ENCODE results near the gene DNAI2.

The DNAI2 gene

DNA sequence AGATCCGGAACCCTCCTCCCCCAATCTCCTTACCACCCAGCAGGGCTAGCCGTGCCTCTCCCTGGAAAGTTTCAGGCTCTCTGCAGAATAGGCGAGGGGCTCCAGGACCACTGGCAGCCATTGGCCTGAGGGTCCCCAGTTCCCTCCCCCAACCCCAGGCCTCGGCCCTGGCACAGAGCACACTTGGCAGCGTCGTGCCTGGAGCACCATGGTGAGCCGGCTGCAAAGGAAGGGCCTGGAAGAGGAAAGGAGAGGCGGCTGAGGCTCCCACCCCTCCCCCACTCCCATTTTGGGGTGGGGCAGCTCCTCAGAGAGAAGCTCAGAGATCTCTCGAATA, 88.0 kb downstream of the DNAI2 start:
- Histone ChIP-seq H3K4me1 (ENCODE audit: low read depth, poor library complexity, severe bottlenecking) (no peaks in the 10 kb centered on the region), H3K27me3 (ENCODE audit: insufficient read depth, low read depth) (peaks cover 45% of the 10 kb centered on the region), H3K36me3 (ENCODE audit: insufficient read depth) (no peaks in the 10 kb centered on the region), H2AFZ (ENCODE audit: low read depth) (no peak overlapping the region), H3K4me3 (IDR thresholded peaks at IDR 0.05; ENCODE audit: insufficient read depth, low read depth, low read length) (no peak overlapping the region), H3K27ac (no peak overlapping the region), H3K79me2 (ENCODE audit: insufficient read depth, low read depth) (no peaks in the 10 kb centered on the region), H3K4me2 (no peak overlapping the region), H4K20me1 (ENCODE audit: insufficient read depth) (no peaks in the 10 kb centered on the region), H3K9ac (no peak overlapping the region)
- TF ChIP-seq, protein P1, sequence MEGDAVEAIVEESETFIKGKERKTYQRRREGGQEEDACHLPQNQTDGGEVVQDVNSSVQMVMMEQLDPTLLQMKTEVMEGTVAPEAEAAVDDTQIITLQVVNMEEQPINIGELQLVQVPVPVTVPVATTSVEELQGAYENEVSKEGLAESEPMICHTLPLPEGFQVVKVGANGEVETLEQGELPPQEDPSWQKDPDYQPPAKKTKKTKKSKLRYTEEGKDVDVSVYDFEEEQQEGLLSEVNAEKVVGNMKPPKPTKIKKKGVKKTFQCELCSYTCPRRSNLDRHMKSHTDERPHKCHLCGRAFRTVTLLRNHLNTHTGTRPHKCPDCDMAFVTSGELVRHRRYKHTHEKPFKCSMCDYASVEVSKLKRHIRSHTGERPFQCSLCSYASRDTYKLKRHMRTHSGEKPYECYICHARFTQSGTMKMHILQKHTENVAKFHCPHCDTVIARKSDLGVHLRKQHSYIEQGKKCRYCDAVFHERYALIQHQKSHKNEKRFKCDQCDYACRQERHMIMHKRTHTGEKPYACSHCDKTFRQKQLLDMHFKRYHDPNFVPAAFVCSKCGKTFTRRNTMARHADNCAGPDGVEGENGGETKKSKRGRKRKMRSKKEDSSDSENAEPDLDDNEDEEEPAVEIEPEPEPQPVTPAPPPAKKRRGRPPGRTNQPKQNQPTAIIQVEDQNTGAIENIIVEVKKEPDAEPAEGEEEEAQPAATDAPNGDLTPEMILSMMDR (conservative IDR thresholded peaks at IDR 0.05; ENCODE audit: low read depth, low read length) = no peak

DNA sequence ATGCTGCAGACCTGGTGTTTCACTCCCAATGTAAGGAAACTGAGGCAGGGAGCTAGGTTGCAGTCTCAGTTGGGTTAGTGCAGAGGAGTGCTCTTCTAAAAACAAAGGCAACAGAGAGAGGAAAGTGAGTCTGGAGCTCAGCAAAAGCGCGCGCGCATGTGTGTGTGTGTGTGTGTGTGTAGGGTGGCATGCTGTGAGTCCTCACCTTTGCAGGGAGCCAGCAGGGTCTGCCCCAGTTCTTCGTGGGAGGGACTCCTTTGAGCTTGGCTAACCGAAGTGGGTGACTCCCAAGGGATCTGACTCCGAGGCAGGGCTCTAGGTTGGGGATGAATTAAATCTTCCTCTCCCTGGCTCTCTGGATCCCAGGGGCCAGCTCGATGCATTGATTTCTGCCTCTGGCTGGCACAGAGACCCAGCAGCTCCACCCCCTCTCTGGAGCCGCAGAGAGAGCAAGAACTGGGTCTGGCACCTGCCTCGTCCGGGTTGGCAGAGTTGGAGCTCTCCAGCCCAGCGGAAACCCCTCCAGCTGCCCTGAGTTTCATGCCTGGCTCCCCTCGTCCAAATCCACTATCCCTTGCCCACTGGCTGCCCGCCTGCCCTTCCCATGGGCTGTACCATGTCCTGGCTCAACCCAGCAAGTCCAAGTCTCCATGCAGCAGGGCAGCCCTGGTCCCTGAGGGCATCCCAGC, 88.9 kb downstream of the DNAI2 start:
- TF ChIP-seq, protein P1 (conservative IDR thresholded peaks at IDR 0.05; ENCODE audit: low read depth, low read length) = no peak
- H3K27ac ChIP-seq = no peak overlapping the region
- no peaks in the 10 kb centered on the region for H3K79me2 ChIP-seq (ENCODE audit: insufficient read depth, low read depth)
- H3K4me2 ChIP-seq = no peak overlapping the region
- no peak overlapping the region for H2AFZ ChIP-seq (ENCODE audit: low read depth)
- no peak overlapping the region for H3K9ac ChIP-seq
- no peaks in the 10 kb centered on the region for H3K36me3 ChIP-seq (ENCODE audit: insufficient read depth)
- no peaks in the 10 kb centered on the region for H4K20me1 ChIP-seq (ENCODE audit: insufficient read depth)
- no peaks in the 10 kb centered on the region for H3K4me1 ChIP-seq (ENCODE audit: low read depth, poor library complexity, severe bottlenecking)
- no peak overlapping the region for H3K4me3 ChIP-seq (IDR thresholded peaks at IDR 0.05; ENCODE audit: insufficient read depth, low read depth, low read length)
- H3K27me3 ChIP-seq (ENCODE audit: insufficient read depth, low read depth) = peaks cover 48% of the 10 kb centered on the region
